GM12875 (cell line): ENCODE data around the gene FBXW7.

Experiments
- H3K4me3 ChIP-seq: one replicate; pipeline ENCODE4 v1.5.1; 2011; ENCODE audit warnings: low read depth, low read length, control low read depth
- TF ChIP-seq, protein P1 (sequence below): IDR thresholded peaks from 2 replicates; pipeline ENCODE4 v1.5.1; 2011; ENCODE audit warnings: low read depth, mild to moderate bottlenecking, control low read depth, inconsistent platforms, low read length, moderate library complexity, borderline replicate concordance; ENCODE audit not compliant: insufficient read depth

The FBXW7 gene

GRCh38 chr4:152307669-152308068 is 228.2 kb downstream of the FBXW7 start:
- H3K4me3 ChIP-seq = no peak overlapping the region
- TF ChIP-seq, protein P1, sequence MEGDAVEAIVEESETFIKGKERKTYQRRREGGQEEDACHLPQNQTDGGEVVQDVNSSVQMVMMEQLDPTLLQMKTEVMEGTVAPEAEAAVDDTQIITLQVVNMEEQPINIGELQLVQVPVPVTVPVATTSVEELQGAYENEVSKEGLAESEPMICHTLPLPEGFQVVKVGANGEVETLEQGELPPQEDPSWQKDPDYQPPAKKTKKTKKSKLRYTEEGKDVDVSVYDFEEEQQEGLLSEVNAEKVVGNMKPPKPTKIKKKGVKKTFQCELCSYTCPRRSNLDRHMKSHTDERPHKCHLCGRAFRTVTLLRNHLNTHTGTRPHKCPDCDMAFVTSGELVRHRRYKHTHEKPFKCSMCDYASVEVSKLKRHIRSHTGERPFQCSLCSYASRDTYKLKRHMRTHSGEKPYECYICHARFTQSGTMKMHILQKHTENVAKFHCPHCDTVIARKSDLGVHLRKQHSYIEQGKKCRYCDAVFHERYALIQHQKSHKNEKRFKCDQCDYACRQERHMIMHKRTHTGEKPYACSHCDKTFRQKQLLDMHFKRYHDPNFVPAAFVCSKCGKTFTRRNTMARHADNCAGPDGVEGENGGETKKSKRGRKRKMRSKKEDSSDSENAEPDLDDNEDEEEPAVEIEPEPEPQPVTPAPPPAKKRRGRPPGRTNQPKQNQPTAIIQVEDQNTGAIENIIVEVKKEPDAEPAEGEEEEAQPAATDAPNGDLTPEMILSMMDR = no peak

- TF ChIP-seq, protein P1 = no peak
- no peak overlapping the region for H3K4me3 ChIP-seq
These were observed 229.4 kb downstream of the FBXW7 start for GRCh38 chr4:152306541-152306940.

DNA sequence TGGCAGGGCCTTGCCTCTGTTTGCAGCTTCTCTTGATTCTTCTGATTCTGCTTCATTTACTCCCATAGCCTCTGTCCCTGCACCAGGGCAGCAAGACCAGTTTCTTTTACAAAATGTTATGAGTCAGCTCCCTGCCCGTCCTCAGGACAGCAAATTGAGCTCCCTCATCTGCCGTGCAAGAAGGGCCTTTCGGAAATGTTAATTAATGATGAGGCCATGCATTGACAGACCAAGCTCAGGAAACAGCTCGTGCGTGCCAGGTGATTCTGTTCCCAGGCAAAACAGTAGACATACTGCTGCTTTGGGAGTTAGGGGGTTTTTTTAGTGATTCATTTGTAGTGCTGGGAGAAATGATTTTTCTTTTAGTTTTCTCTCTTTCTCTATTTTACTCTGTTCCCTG is 231.7 kb downstream of the FBXW7 start:
- TF ChIP-seq, protein P1 = 0 out of 2 replicates have a peak, but pooled peaks have one; percentile 3
- H3K4me3 ChIP-seq = no peak overlapping the region

- TF ChIP-seq, protein P1 = no peak
- H3K4me3 ChIP-seq = no peak overlapping the region
These were observed 234.5 kb downstream of the FBXW7 start for GRCh38 chr4:152301381-152301780.

- no peak overlapping the region for H3K4me3 ChIP-seq
- TF ChIP-seq, protein P1 = no peak
These were observed 236.3 kb downstream of the FBXW7 start for GRCh38 chr4:152299553-152299952.

GRCh38 chr4:152296386-152296785 is 239.5 kb downstream of the FBXW7 start:
- H3K4me3 ChIP-seq = no peak overlapping the region
- TF ChIP-seq, protein P1 = no peak

DNA sequence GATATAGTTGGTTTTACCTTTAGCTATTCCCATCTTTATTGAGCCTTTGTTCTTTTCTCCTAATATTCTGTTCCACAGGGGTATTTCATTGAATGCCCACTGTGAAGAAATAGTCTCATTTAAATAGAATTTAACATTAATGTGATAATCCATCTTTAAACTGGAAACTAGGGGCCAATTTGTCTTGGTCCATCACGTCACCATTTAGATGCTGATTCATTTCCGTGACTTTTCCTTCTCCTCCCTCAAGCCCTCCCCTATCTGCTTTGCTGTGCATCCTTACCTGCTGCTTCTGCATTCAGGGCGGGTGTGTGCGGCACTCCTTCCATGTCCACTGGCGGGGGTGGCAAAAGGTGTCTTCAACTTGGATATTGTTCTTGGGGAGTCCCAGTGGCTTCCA is 241.1 kb downstream of the FBXW7 start:
- TF ChIP-seq, protein P1 = no peak

More for the DNA sequence above, 241.1 kb downstream of the FBXW7 start:
- H3K4me3 ChIP-seq = no peak overlapping the region
